Suppressor macrophage (primary cell): ENCODE results near the gene ODF4.

ENCODE experiments used
- DNase-seq, 4 experiments: peaks; one replicate each; pipeline ENCODE4 v3.0.0-alpha.2; 2020 to 2022
- total RNA-seq, 17 experiments: gene quantifications; one replicate each; lab custom pipeline; 2026; ENCODE audit warnings: mixed read lengths in 6 of 17, inconsistent platforms in 3 of 17; lab: John Stamatoyannopoulos, UW

ODF4 gene, protein sequence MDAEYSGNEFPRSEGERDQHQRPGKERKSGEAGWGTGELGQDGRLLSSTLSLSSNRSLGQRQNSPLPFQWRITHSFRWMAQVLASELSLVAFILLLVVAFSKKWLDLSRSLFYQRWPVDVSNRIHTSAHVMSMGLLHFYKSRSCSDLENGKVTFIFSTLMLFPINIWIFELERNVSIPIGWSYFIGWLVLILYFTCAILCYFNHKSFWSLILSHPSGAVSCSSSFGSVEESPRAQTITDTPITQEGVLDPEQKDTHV
- 0 to 1.1 (median 0) reads per million in 17 experiments for total RNA-seq

DNA sequence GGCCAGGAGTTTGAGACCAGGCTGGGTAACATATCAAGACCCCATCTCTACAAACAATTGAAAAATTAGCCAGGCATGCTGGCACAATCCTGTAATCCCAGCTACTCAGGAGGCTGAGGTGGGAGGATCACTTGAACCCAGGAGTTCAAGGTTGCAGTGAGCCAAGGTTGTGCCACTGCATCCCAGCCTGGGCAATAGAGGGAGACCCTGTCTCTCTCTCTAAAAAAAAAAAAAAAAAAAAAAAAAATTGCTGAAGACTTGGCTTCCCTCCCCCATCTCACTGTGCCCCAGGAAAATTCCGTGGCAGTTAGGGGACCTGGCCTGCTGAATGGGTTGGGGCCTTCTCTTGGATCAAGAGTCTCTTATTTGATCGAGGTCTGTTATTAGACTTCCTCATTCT is at the start of gene ODF4:
TSS of gene ODF4 (plus strand) at position 301 of the 400 bp plus-strand sequence. CDS start 212 bp downstream, outside the sequence.
- DNase-seq: no peak

DNA sequence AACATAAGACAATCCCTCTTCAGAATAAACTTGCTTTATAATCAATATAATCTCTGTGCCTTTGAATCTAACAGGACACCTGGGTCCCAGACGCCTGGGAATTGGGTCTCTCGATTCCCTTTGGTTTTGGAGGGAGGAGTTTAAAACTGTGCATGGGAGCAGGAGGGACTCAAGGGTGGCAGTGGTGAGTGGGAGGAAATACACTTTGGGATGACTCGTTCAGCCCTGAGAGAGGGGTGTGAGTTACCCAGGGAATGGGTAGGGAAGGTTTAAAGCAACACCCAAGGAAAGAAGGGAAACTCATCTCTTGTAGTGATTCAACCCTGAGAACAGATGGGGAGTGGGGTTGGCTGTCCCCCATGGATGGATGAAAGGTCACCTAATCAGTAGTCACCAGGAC is 49.6 kb upstream of the ODF4 start:
- DNase-seq: peak in 1 of 4 experiments; percentile 26

- peak; percentile 63 to 82 (median 78) for DNase-seq
These were observed 46.8 kb upstream of the ODF4 start for GRCh38 chr17:8292639-8293395.

DNA sequence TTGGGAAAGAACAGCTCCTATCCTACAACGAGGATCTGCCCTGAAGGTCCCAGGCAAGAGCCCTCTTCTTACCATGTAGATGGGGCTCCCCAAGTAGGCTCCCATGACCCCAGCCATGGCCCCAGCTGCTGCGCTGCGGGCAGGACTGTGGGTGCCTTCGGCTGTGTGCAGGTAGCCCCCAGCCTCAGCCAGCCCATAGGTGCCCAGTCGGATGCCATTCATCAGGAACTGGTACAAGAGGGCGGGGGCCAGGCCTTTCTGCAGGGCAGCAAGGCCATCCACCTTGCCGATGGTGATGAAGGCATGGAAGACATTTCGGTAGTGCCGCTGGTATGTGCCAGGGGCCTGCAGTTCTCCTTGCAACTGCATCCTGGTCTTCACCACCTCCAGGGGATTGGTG is 45.3 kb upstream of the ODF4 start:
- no peak for DNase-seq

DNA sequence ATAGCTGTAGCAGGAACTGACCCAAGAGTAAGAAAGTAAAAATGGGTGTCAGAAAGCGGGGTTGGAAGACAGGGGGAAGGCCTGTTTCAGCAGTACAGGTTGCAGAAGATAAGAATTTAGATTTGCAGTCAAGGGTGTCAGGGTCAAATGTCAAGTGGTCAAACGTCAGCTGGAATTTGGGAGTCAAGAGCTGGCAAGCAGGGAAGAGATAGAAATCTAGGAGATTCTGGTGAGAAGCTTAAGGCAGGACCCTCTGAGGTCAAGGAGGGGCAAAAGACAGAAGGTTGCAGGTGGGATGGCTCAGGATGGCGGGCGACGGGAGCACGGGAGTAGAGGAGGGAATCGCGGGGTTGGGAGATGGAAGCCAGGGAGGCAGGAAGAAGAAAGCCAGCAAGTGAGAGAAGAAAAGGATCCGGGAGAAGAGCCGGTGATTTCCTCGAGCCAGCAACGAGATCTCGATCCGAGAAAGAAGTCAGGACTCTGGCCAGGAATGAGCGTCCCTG is 44.8 kb upstream of the ODF4 start:
- no peak for DNase-seq

GRCh38 chr17:8300226-8300625 is 39.4 kb upstream of the ODF4 start:
- no peak for DNase-seq

- DNase-seq: peak; percentile 50 to 87 (median 78)
These were observed 38.9 kb upstream of the ODF4 start for GRCh38 chr17:8300627-8301242.

- DNase-seq: no peak
These were observed 29.0 kb upstream of the ODF4 start for GRCh38 chr17:8310601-8311123.

- DNase-seq: no peak
These were observed 28.4 kb upstream of the ODF4 start for GRCh38 chr17:8311131-8311790.

DNA sequence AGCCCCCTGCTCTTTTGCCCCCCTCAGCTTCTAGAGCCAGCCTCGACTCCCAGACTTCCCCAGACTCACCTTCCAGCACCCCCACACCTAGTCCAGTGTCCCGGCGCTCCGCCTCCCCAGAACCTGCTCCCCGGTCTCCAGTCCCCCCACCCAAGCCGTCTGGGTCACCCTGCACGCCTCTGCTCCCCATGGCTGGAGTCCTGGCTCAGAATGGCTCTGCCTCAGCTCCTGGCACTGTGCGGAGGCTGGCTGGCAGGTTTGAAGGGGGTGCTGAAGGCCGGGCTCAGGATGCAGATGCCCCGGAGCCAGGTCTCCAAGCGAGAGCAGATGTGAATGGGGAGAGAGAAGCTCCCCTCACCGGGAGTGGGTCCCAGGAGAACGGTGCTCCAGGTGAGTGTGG is 27.4 kb upstream of the ODF4 start:
- DNase-seq: no peak

DNA sequence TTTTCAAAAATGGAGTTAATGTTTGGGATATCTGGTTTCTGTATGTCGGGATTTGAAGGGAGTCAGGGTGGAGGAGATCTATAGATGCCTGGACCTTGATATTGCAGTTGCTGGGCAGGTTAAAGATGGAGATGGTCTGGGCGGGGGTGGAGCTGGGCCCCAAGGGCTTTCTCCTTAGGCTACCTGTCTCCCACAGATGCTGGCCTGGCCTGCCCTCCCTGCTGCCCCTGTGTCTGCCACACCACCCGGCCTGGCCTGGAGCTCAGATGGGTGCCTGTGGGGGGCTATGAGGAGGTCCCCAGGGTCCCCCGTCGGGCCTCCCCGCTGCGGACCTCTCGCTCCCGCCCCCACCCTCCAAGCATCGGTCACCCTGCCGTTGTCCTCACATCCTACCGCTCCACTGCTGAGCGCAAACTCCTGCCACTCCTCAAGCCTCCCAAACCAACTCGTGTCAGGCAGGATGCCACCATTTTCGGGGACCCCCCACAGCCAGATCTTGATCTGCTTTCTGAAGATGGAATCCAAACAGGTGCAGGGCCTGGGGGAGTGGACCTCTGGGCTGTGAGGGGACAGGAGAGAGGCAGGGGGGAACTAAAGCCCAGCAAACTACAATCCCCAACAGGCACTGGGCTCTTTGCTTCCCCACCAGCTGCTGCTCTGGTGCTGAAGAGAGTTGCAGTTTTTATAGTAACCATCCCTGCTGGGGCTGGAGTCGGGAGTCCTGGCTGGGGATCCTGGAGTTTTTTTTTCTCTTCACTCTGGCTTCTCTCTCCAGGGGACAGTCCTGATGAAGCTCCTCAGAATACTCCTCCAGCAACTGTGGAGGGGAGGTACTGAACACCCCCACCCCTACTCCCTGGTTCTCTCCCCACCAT is 26.7 kb upstream of the ODF4 start:
- no peak for DNase-seq

DNA sequence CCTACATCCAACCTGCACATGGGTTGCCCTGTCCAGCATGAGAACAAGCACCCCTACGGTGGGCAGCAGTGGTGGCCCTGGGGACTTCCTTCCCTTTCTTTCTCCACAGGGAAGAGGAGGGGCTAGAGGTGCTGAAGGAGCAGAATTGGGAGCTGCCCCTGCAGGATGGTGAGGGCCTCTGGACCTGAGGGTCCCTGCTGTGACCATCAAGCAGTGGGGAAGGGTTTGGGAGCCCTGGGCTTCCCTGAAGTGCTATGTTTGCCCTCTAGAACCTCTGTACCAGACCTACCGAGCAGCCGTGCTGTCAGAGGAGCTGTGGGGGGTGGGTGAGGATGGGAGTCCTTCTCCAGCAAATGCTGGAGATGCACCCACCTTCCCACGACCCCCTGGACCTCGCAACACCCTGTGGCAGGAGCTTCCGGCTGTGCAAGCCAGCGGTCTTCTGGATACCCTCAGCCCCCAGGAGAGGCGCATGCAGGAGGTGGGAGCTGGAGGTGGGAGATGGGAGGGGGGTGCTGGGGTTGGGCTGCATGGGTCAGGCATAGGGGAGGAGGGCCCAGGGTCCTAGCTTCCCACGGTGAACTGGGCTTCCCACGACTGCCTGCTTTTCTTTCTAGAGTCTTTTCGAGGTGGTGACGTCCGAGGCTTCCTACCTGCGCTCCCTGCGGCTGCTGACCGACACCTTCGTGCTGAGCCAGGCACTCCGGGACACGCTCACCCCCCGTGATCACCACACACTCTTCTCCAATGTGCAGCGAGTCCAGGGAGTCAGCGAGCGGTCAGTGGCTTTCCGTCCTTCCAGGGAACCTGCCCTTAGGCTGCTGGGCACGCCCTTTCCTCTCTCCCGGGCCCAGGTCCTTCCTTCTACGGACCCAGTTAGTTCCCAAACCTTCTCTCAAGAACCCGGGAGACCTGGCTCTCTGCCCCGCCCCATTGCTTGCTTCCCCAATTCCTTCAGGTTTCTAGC is 24.6 kb upstream of the ODF4 start:
- no peak for DNase-seq

DNA sequence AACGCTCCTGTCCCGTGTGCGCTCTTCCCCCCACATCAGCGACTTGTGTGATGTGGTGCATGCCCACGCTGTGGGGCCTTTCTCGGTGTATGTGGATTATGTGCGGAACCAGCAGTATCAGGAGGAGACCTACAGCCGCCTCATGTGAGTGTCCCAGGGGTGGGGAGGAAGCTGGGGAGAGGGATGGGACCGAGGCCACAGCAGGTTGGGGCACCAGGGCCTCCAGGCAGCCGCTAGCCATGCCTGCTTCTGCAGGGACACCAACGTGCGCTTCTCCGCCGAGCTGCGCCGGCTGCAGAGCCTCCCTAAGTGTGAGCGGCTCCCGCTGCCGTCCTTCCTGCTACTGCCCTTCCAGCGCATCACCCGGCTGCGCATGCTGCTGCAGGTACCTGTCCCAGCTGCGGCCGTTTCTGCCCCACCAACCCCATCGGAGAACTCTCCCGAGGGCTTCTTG is 23.8 kb upstream of the ODF4 start:
- no peak for DNase-seq

GRCh38 chr17:8318010-8318935 is 21.4 kb upstream of the ODF4 start:
- no peak for DNase-seq

DNA sequence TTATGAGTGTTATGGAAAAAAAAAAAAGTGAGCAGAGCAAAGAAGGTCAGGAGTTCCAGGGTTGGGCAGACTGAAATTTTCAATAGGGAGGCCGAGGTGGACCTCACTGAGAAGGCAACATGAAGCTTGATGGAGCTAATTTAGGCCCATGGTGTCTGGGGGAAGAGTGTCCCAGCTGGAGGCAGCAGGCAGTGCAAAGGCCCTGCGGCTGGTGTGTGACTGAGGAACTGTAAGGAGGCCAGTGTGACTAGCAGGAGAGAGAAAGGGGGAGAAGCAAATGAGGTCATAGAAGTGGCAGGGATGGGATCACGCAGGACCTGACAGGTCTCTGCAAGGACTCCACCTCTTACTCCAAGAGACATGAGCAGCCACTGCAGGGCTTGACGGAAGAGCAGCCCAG is 19.4 kb upstream of the ODF4 start:
- no peak for DNase-seq

- no peak for DNase-seq
These were observed 18.6 kb upstream of the ODF4 start for GRCh38 chr17:8320990-8321389.

- no peak for DNase-seq
These were observed 17.6 kb upstream of the ODF4 start for GRCh38 chr17:8322061-8322460.

DNA sequence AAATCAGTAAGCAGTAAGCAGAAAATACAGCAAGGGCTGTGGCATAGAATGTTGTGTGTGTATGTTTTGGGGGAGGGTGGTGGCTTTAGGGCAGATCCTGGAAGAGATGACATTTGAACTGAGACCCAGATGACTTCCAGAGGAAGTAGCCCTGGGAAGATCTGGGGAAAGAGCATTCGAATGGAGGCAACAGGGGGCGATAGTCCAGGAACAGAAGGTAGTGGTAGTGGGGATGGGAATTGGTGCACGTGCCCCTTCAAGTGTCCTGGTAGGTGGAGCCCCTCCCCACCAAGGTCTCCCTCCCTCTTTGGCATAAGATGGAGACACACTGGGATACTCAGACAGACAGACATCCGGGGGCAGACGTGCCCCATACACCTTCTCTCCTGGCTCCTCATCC is 15.5 kb upstream of the ODF4 start:
- no peak for DNase-seq

- DNase-seq: peak; percentile 43 to 70 (median 66)
These were observed 14.7 kb upstream of the ODF4 start for GRCh38 chr17:8324923-8325322.
